SIG-M5 (cell line): ENCODE results near the gene NPC2.

Experiments used
- DNase-seq: peaks from one replicate; lab custom pipeline; 2025; lab: John Stamatoyannopoulos, UW

NPC2 gene

GRCh38 chr14:74503291-74503937 is 10.3 kb upstream of the NPC2 start:
- no peak for DNase-seq

- no peak for DNase-seq
These were observed 9.3 kb upstream of the NPC2 start for GRCh38 chr14:74502236-74503019.

- no peak for DNase-seq
These were observed 8.6 kb upstream of the NPC2 start for GRCh38 chr14:74501691-74502090.

GRCh38 chr14:74501135-74501614 is 8.1 kb upstream of the NPC2 start:
- DNase-seq = no peak

- DNase-seq = no peak
These were observed 7.5 kb upstream of the NPC2 start for GRCh38 chr14:74500417-74501134.

- no peak for DNase-seq
These were observed 2.3 kb upstream of the NPC2 start for GRCh38 chr14:74495356-74495755.

- peak; percentile 88 for DNase-seq
These were observed 497 bp upstream of the NPC2 start, which contains the start of gene ISCA2 for GRCh38 chr14:74493343-74494261. TSS of gene ISCA2 (plus strand) at chr14:74493765. CDS start at chr14:74493775, 10 bp downstream.

GRCh38 chr14:74491956-74492775 is 939 bp downstream of the NPC2 start:
- no peak for DNase-seq

- no peak for DNase-seq
These were observed 2.6 kb downstream of the NPC2 start for GRCh38 chr14:74490486-74490885.

- DNase-seq = no peak
These were observed 4.2 kb downstream of the NPC2 start for GRCh38 chr14:74488786-74489397.

- DNase-seq = no peak
These were observed 6.9 kb downstream of the NPC2 start for GRCh38 chr14:74486164-74486563.

- DNase-seq = no peak
These were observed 9.8 kb downstream of the NPC2 start for GRCh38 chr14:74483321-74483720.

- DNase-seq = no peak
These were observed 10.5 kb downstream of the NPC2 start for GRCh38 chr14:74482571-74482970.

GRCh38 chr14:74480046-74480445 is 13.1 kb downstream of the NPC2 start:
- DNase-seq = no peak

GRCh38 chr14:74478996-74479635 is 14.0 kb downstream of the NPC2 start:
- no peak for DNase-seq

- no peak for DNase-seq
These were observed 16.5 kb downstream of the NPC2 start for GRCh38 chr14:74476607-74477006.

- DNase-seq = no peak
These were observed 17.0 kb downstream of the NPC2 start for GRCh38 chr14:74476107-74476506.

- DNase-seq = no peak
These were observed 17.4 kb downstream of the NPC2 start for GRCh38 chr14:74475678-74476077.

GRCh38 chr14:74474376-74474775 is 18.7 kb downstream of the NPC2 start:
- no peak for DNase-seq

GRCh38 chr14:74472601-74473000 is 20.5 kb downstream of the NPC2 start:
- DNase-seq = no peak
